IMR-90 (cell line): ENCODE results near the gene GARIN5A. TPM values are rescaled to one million over a fixed set of nuclear protein-coding genes. Genes with fewer than 3 reads are reported as not detected.

Experiments used
- ATAC-seq: fragments of 200-7000 bp; cut with Tn5 transposase; 2 replicates; pipeline ENCODE4 v1.9.1; 2020; ENCODE audit warnings: low read depth, mild to moderate bottlenecking, moderate library complexity
- BruUV-seq: library from RNA; stranded (reverse); fragments of 400-500 nt; replicated peaks from 2 replicates; lab custom pipeline; 2021; lab: Mats Ljungman, UMichigan
- CTCF ChIA-PET: fragments of 300-600 bp; formaldehyde crosslinking; extraction: SDS; loops from one replicate; lab custom pipeline; 2021; ENCODE audit warnings: antibody characterized with exemption; lab: Yijun Ruan, JAX
- POLR2A ChIA-PET: fragments of 300-600 bp; sonication (Branson Sonifier 250); formaldehyde crosslinking; loops from one replicate; lab custom pipeline; 2022; ENCODE audit warnings: antibody characterized with exemption; ENCODE audit not compliant: unreplicated experiment; lab: Charles Lee
- DNase-seq: peaks from one replicate; pipeline ENCODE4 v3.0.0; 2013
- H2AFZ ChIP-seq: replicated peaks from 2 replicates; pipeline ENCODE3; 2013; ENCODE audit warnings: low read length, mild to moderate bottlenecking; ENCODE audit not compliant: poor library complexity
- H2AK5ac ChIP-seq: 2 replicates; pipeline ENCODE4 v1.6.1; 2013; ENCODE audit warnings: low read depth, low read length, inconsistent platforms
- H2AK9ac ChIP-seq: replicated peaks from 2 replicates; pipeline ENCODE3; 2013; ENCODE audit warnings: mild to moderate bottlenecking, low read depth, low read length, moderate library complexity; ENCODE audit not compliant: poor library complexity
- H2BK120ac ChIP-seq: 2 replicates; pipeline ENCODE4 v1.6.1; 2013; ENCODE audit warnings: low read depth, low read length, inconsistent platforms
- H2BK15ac ChIP-seq: 3 replicates; pipeline ENCODE4 v1.6.1; 2013; ENCODE audit warnings: low read depth, low read length, inconsistent platforms
- H2BK20ac ChIP-seq: 2 replicates; pipeline ENCODE4 v1.6.1; 2013; ENCODE audit warnings: low read depth, mild to moderate bottlenecking, inconsistent platforms, low read length, moderate library complexity
- H2BK5ac ChIP-seq: 2 replicates; pipeline ENCODE4 v1.6.1; 2013; ENCODE audit warnings: mild to moderate bottlenecking, low read depth, low read length, inconsistent platforms; ENCODE audit not compliant: poor library complexity, severe bottlenecking
- H3K14ac ChIP-seq: replicated peaks from 2 replicates; pipeline ENCODE4 v1.6.1; 2013; ENCODE audit warnings: low read depth, low read length, inconsistent platforms
- H3K18ac ChIP-seq: 2 replicates; pipeline ENCODE4 v1.6.1; 2013; ENCODE audit warnings: low read depth, low read length, control low read depth
- H3K23ac ChIP-seq: 2 replicates; pipeline ENCODE4 v1.6.1; 2013; ENCODE audit warnings: low read depth, low read length, inconsistent platforms
- H3K27ac ChIP-seq: 2 replicates; pipeline ENCODE4 v1.5.1; 2013; ENCODE audit warnings: mild to moderate bottlenecking, control low read depth, low read length; ENCODE audit not compliant: insufficient read depth
- H3K27me3 ChIP-seq: 2 replicates; pipeline ENCODE4 v1.6.1; 2013; ENCODE audit warnings: low read length; ENCODE audit not compliant: control insufficient read depth, insufficient read depth
- H3K36me3 ChIP-seq: 2 replicates; pipeline ENCODE4 v1.6.1; 2013; ENCODE audit warnings: low read length, mixed read lengths; ENCODE audit not compliant: control insufficient read depth, insufficient read depth
- H3K4ac ChIP-seq: 2 replicates; pipeline ENCODE4 v1.6.1; 2013; ENCODE audit warnings: low read depth, low read length, inconsistent platforms
- H3K4me1 ChIP-seq: 2 replicates; pipeline ENCODE4 v1.6.1; 2013; ENCODE audit warnings: low read length, mixed read lengths; ENCODE audit not compliant: control insufficient read depth, insufficient read depth
- H3K4me2 ChIP-seq: 2 replicates; pipeline ENCODE4 v1.6.1; 2013; ENCODE audit warnings: low read depth, mild to moderate bottlenecking, control low read depth, low read length, moderate library complexity
- H3K4me3 ChIP-seq: 2 replicates; pipeline ENCODE4 v1.5.1; 2013; ENCODE audit warnings: low read depth, mild to moderate bottlenecking, control low read depth, low read length, moderate library complexity; ENCODE audit not compliant: insufficient read depth
- H3K56ac ChIP-seq: 2 replicates; pipeline ENCODE4 v1.6.1; 2013; ENCODE audit warnings: low read length, inconsistent platforms; ENCODE audit not compliant: insufficient read depth; ENCODE audit errors: extremely low read depth
- H3K79me1 ChIP-seq, 2 experiments: 2 replicates each; pipeline ENCODE4 v1.6.1; 2013; ENCODE audit warnings: low read length in 2 of 2, inconsistent platforms in 1 of 2, low read depth in 1 of 2
- H3K9ac ChIP-seq: 2 replicates; pipeline ENCODE4 v1.6.1; 2013; ENCODE audit warnings: low read depth, low read length, control low read depth
- H3K9me1 ChIP-seq: 2 replicates; pipeline ENCODE4 v1.6.1; 2013; ENCODE audit warnings: low read length, inconsistent platforms; ENCODE audit not compliant: insufficient read depth
- H3K9me3 ChIP-seq: 2 replicates; pipeline ENCODE4 v1.6.1; 2013; ENCODE audit warnings: low read length; ENCODE audit not compliant: control insufficient read depth, insufficient read depth
- H4K20me1 ChIP-seq: 2 replicates; pipeline ENCODE4 v1.6.1; 2013; ENCODE audit warnings: low read length, inconsistent platforms; ENCODE audit not compliant: insufficient read depth
- H4K5ac ChIP-seq: 2 replicates; pipeline ENCODE4 v1.6.1; 2013; ENCODE audit warnings: mild to moderate bottlenecking, low read depth, low read length, control low read depth
- H4K8ac ChIP-seq, 2 experiments: 2 replicates each; pipeline ENCODE4 v1.6.1; 2013; ENCODE audit warnings: low read depth in 2 of 2, low read length in 2 of 2, control low read depth in 1 of 2, inconsistent platforms in 1 of 2
- H4K91ac ChIP-seq: 2 replicates; pipeline ENCODE4 v1.6.1; 2013; ENCODE audit warnings: low read depth, low read length, inconsistent platforms; ENCODE audit not compliant: insufficient read depth
- BHLHE40 ChIP-seq: fragments of 150-350 bp; IDR thresholded peaks from 2 replicates; pipeline ENCODE4 v1.6.1; 2016; ENCODE audit warnings: mild to moderate bottlenecking, low read depth, low read length
- CEBPB ChIP-seq: IDR thresholded peaks from 2 replicates; pipeline ENCODE4 v1.6.1; 2012; ENCODE audit warnings: low read depth, low read length, improper control_type of control experiment
- MAZ ChIP-seq: IDR thresholded peaks from 2 replicates; pipeline ENCODE4 v1.6.1; 2012; ENCODE audit warnings: low read depth, mild to moderate bottlenecking, low read length, improper control_type of control experiment, moderate library complexity, borderline replicate concordance
- RAD21 ChIP-seq: IDR thresholded peaks from 2 replicates; pipeline ENCODE4 v1.6.1; 2012; ENCODE audit warnings: low read length, improper control_type of control experiment
- WGBS, 2 experiments: methylation state at CpG; one replicate each; pipeline versions ENCODE4 v1.1.5 to v1.1.7; 2013; ENCODE audit warnings: missing lambda C conversion rate in 2 of 2; ENCODE audit not compliant: insufficient read length in 1 of 2; ENCODE audit errors: extremely low coverage in 2 of 2; 5-methylcytosine and 5-hydroxymethylcytosine counted together
- dilution Hi-C: fragments of 300-500 bp; cut with HindIII; formaldehyde crosslinking; loops from one replicate; pipeline ENCODE4 v1.14.3; 2018; ENCODE audit warnings: low sequenced_read_pairs; ENCODE audit not compliant: unreplicated experiment
- in situ Hi-C: fragments of 300-500 bp; cut with MboI; formaldehyde crosslinking; loops from 3 replicates; pipeline ENCODE4 v1.14.3; 2019; ENCODE audit warnings: low sequenced_read_pairs, inconsistent platforms, mixed read lengths
- intact Hi-C: fragments of 100-400 bp; cut with micrococcal nuclease; formaldehyde crosslinking; loops from 2 replicates; pipeline ENCODE4 v1.10.0; 2022
- polyA plus RNA-seq, 3 experiments: library from polyadenylated mRNA; depleted of rRNA; stranded (reverse); fragments of >200 nt; gene quantifications; 2 replicates each; pipeline ENCODE4 v1.2.3, GENCODE V29; 2012; ENCODE audit warnings: low replicate concordance in 1 of 3
- total RNA-seq: library from RNA; depleted of rRNA; stranded (reverse); fragments of >200 nt; gene quantifications from 2 replicates; pipeline ENCODE4 v1.2.3, GENCODE V29; 2012
- TF ChIP-seq, protein P1 (sequence below): conservative IDR thresholded peaks from 2 replicates; pipeline ENCODE4 v1.5.1; 2012; ENCODE audit warnings: mild to moderate bottlenecking, low read depth, low read length, improper control_type of control experiment

The GARIN5A gene
- total and polyA plus RNA-seq, 2 of the 4 experiments (the other 2 are of a cell fraction): 0.53 TPM; not detected in 1

DNA sequence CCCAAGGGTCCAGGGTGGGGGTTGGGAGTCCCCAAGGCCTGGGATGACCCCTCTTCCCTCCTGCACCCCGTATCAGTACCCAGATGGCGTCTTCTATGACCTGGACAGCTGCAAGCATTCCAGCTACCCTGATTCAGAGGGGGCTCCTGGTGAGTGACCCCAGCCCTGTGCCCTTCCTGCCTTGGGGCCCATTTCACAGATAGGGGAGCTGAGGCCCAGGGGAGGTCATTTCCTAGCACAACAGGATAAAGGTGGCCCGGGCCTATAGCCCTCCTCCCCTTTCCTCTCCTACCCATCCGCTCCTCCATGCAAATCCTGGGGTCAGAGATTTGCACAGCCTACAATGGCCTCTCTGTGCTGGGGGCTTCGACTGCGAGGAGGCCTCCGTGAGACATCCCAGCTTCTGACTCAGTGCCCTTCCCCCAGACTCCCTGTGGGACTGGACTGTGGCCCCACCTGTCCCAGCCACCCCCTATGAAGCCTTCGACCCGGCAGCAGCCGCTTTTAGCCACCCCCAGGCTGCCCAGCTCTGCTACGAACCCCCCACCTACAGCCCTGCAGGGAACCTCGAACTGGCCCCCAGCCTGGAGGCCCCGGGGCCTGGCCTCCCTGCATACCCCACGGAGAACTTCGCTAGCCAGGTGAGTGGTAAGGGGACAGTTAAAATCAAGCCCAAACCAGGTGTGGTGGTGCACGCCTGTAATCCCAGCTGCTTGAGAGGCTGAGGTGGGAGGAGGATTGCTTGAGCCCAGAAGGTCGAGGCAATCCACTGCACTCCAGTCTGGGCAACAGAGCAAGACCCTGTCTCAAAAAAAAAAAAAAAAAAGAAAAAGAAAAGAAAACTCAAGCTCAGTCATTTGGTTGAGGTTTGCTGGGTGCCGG is 54.0 kb downstream of the GARIN5A start:
- CTCF ChIA-PET: no interaction called here
- no peaks in the 10 kb centered on the region for H3K4me1 ChIP-seq
- H4K8ac ChIP-seq: no peak overlapping the region
- POLR2A ChIA-PET: no interaction called here
- no peak overlapping the region for H2BK20ac ChIP-seq
- no peak overlapping the region for H4K91ac ChIP-seq
- H3K4me3 ChIP-seq: no peak overlapping the region
- no peaks in the 10 kb centered on the region for H3K79me1 ChIP-seq
- H4K20me1 ChIP-seq: no peaks in the 10 kb centered on the region
- no peak overlapping the region for H3K9ac ChIP-seq
- H4K5ac ChIP-seq: no peak overlapping the region
- no peak overlapping the region for H3K56ac ChIP-seq
- H2BK120ac ChIP-seq: no peak overlapping the region
- intact Hi-C loops: no loop called here
- H2AK5ac ChIP-seq: no peak overlapping the region
- H3K27ac ChIP-seq: no peak overlapping the region
- H3K36me3 ChIP-seq: no peaks in the 10 kb centered on the region
- in situ Hi-C loops: no loop called here
- DNase-seq: no peak
- H3K27me3 ChIP-seq: peaks cover 21% of the 10 kb centered on the region
- H2BK5ac ChIP-seq: no peak overlapping the region
- no peak overlapping the region for H3K23ac ChIP-seq
- no peak overlapping the region for H3K4ac ChIP-seq
- no TSS peak for BruUV-seq
- H3K14ac ChIP-seq: no peak overlapping the region
- H2AK9ac ChIP-seq: no peak overlapping the region
- no peak overlapping the region for H2AFZ ChIP-seq
- H3K9me3 ChIP-seq: no peaks in the 10 kb centered on the region
- no peaks in the 10 kb centered on the region for H3K9me1 ChIP-seq
- H3K4me2 ChIP-seq: no peak overlapping the region
- no peak for ATAC-seq
- TF ChIP-seq BHLHE40 (no peak), RAD21 (no peak), CEBPB (no peak), MAZ (no peak)
- TF ChIP-seq, protein P1, sequence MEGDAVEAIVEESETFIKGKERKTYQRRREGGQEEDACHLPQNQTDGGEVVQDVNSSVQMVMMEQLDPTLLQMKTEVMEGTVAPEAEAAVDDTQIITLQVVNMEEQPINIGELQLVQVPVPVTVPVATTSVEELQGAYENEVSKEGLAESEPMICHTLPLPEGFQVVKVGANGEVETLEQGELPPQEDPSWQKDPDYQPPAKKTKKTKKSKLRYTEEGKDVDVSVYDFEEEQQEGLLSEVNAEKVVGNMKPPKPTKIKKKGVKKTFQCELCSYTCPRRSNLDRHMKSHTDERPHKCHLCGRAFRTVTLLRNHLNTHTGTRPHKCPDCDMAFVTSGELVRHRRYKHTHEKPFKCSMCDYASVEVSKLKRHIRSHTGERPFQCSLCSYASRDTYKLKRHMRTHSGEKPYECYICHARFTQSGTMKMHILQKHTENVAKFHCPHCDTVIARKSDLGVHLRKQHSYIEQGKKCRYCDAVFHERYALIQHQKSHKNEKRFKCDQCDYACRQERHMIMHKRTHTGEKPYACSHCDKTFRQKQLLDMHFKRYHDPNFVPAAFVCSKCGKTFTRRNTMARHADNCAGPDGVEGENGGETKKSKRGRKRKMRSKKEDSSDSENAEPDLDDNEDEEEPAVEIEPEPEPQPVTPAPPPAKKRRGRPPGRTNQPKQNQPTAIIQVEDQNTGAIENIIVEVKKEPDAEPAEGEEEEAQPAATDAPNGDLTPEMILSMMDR: no peak
- dilution Hi-C loops: no loop called here
- no peak overlapping the region for H2BK15ac ChIP-seq
- 88% methylated on average over 4 of the region's 18 CpGs; no CpG with 5 or more reads in 1 of the 2 experiments for WGBS, 2 experiments
- H3K18ac ChIP-seq: no peak overlapping the region
